Progenitor cell of endocrine pancreas (in vitro differentiated cells): Measurements from ENCODE around the gene SFXN2. TPM values are rescaled to one million over a fixed set of nuclear protein-coding genes. Genes with fewer than 3 reads are reported as not detected.
A peak's percentile ranks its signal among the peaks of the same experiment; 100 is the strongest.

Experiments
- DNase-seq: peaks from one replicate; pipeline ENCODE4 v3.0.0; 2021; ENCODE audit warnings: low spot score; ENCODE audit not compliant: unreplicated experiment
- H3K27ac Mint-ChIP-seq: 2 replicates; pipeline ENCODE4 v1.8.0; 2021; ENCODE audit warnings: mild to moderate bottlenecking, moderate library complexity, mixed read lengths
- H3K27me3 Mint-ChIP-seq: 2 replicates; pipeline ENCODE4 v1.8.0; 2021; ENCODE audit warnings: mixed read lengths
- H3K36me3 Mint-ChIP-seq: 2 replicates; pipeline ENCODE4 v1.8.0; 2022; ENCODE audit warnings: mixed read lengths; ENCODE audit not compliant: insufficient read depth
- H3K4me1 Mint-ChIP-seq: 2 replicates; pipeline ENCODE4 v1.8.0; 2021; ENCODE audit warnings: low read depth, mixed read lengths
- H3K4me3 Mint-ChIP-seq: 2 replicates; pipeline ENCODE4 v1.8.0; 2021; ENCODE audit warnings: low read depth, mild to moderate bottlenecking, moderate library complexity, mixed read lengths
- H3K9me3 Mint-ChIP-seq: 2 replicates; pipeline ENCODE4 v1.8.0; 2021; ENCODE audit warnings: low read depth, mixed read lengths
- total RNA-seq: library from RNA; stranded (reverse); gene quantifications from 2 replicates; pipeline ENCODE4 v1.2.1, GENCODE V29; 2021
- TF ChIP-seq, protein P1 (sequence below): fragments of 200-600 bp; sonication (generic); IDR thresholded peaks from one replicate; pipeline ENCODE4 v1.5.0; 2021; ENCODE audit warnings: antibody characterized with exemption, mild to moderate bottlenecking; ENCODE audit not compliant: unreplicated experiment

The SFXN2 gene
- total RNA-seq, 1 donor from 2014 or later = 33.9 TPM

DNA sequence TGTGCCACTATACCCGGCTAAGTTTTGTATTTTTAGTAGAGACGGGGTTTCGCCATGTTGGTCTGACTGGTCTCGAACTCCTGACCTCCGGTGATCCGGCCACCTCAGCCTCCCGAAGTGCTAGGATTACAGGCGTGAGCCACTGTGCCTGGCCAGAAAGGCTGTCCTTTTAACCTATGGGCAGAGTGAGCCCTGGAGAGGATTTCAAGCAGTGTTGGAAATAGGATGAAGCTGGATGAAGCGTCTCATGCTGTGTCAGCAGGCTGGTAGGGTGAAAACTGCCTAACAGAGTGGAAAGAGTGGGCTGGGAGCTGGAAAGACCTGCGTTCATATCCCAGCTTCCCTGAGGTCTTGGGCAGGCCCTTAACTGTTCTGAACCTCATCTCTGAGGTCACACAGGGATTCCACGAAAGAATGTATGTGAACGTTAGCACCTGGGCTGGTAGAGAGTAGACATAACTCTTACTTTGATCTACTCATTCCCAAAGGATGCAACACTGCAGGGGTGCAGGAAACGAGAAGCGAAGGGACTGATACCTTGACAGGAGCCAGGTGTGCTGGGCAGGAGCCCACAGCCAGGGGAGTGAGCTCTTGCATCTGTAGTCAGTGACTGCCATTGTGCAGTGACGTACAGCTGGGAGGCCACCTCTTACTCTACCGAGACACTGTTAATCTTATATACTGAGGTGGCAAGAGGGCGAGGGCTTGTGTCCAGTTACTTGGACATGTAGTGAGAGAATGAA, 63.4 kb downstream of the SFXN2 start:
- TF ChIP-seq, protein P1, sequence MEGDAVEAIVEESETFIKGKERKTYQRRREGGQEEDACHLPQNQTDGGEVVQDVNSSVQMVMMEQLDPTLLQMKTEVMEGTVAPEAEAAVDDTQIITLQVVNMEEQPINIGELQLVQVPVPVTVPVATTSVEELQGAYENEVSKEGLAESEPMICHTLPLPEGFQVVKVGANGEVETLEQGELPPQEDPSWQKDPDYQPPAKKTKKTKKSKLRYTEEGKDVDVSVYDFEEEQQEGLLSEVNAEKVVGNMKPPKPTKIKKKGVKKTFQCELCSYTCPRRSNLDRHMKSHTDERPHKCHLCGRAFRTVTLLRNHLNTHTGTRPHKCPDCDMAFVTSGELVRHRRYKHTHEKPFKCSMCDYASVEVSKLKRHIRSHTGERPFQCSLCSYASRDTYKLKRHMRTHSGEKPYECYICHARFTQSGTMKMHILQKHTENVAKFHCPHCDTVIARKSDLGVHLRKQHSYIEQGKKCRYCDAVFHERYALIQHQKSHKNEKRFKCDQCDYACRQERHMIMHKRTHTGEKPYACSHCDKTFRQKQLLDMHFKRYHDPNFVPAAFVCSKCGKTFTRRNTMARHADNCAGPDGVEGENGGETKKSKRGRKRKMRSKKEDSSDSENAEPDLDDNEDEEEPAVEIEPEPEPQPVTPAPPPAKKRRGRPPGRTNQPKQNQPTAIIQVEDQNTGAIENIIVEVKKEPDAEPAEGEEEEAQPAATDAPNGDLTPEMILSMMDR = no peak
- H3K27ac Mint-ChIP-seq = peak overlapping the region; percentile 55
- peaks cover 3% of the 10 kb centered on the region for H3K36me3 Mint-ChIP-seq
- H3K27me3 Mint-ChIP-seq = no peaks in the 10 kb centered on the region
- H3K4me1 Mint-ChIP-seq = peaks cover 60% of the 10 kb centered on the region
- peak overlapping the region; percentile 19 for H3K4me3 Mint-ChIP-seq
- H3K9me3 Mint-ChIP-seq = no peaks in the 10 kb centered on the region
- no peak for DNase-seq

DNA sequence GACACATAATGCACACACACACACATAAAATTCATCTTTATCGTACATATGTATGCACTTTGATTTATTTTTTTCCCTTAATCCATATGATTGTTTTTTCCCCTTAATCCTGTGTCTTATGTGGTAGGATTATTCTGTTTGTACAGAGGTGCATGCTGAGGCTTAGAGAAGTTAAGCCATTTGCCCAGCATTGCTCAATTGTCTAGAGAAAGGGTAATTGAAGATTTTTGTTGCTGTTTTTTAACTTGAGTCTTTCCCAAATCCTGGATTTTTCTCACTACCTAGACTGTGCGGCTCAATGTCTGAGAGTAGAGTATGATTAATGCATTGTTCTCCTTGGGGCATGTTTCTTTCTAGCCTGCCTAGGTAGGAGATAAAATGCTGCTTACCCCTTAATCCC, 64.3 kb downstream of the SFXN2 start:
- peaks cover 3% of the 10 kb centered on the region for H3K36me3 Mint-ChIP-seq
- TF ChIP-seq, protein P1 = no peak
- H3K27me3 Mint-ChIP-seq = no peaks in the 10 kb centered on the region
- DNase-seq = no peak
- H3K9me3 Mint-ChIP-seq = no peaks in the 10 kb centered on the region
- peaks cover 62% of the 10 kb centered on the region for H3K4me1 Mint-ChIP-seq
- H3K4me3 Mint-ChIP-seq = no peak overlapping the region
- H3K27ac Mint-ChIP-seq = no peak overlapping the region

DNA sequence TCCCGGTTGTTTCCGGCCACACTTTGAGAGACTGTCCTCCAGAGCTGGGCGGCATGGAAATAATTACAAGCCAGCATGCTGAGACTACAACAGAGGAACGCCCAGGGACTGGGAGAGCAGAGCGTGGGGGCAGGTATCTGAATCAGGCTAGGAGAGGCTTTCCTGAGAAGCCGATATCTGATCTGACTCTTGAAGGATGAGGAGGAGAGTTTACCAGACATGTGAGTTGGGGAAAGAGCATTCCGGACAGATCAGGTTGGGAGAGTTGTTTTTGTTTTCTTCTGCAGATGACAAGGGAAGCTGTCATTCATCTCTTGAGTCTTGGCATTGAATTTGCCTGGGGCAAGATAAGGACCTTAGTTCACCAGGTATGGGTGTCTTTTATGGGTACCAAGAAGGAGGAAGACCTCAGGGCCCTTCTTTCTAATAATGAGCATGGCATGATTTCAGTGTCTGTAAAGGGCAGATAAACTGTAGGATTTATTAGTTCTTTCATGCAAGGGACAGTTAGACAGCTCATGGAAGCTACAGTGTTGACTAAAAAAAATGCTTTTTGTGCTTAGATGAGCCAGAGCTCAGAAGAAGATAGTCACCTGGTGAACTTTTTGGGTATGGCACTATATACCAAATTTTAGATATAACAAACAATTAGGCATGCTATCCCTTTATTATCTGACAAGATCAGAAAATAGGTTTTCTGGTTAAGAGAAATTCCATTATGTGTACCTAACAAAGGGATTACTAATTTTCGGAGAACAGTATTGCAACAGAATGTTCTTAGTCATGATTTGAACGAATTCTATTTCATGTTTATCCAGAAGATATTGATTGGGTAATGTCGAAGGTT, 65.5 kb downstream of the SFXN2 start:
- no peaks in the 10 kb centered on the region for H3K27me3 Mint-ChIP-seq
- peaks cover 3% of the 10 kb centered on the region for H3K36me3 Mint-ChIP-seq
- H3K27ac Mint-ChIP-seq = no peak overlapping the region
- no peak for DNase-seq
- TF ChIP-seq, protein P1 = no peak
- H3K4me3 Mint-ChIP-seq = no peak overlapping the region
- peaks cover 53% of the 10 kb centered on the region for H3K4me1 Mint-ChIP-seq
- no peaks in the 10 kb centered on the region for H3K9me3 Mint-ChIP-seq

DNA sequence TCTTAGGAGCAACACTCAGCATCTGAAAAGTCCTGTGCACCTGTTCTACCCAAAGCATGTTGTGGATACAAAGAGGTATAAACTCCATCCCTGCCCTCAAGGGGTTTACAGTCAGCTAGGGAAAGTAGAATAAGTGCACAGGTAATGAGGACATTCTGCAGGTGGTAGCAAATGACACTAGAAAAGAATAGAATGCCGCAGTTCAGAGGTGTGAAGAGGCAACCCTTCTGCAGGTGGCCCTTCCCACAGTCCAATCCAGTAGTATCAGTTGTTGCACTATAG, 66.0 kb downstream of the SFXN2 start:
- TF ChIP-seq, protein P1 = no peak
- Mint-ChIP-seq H3K27me3 (no peaks in the 10 kb centered on the region), H3K9me3 (no peaks in the 10 kb centered on the region), H3K36me3 (peaks cover 3% of the 10 kb centered on the region), H3K4me3 (no peak overlapping the region), H3K4me1 (peaks cover 48% of the 10 kb centered on the region), H3K27ac (no peak overlapping the region)
- DNase-seq = no peak

DNA sequence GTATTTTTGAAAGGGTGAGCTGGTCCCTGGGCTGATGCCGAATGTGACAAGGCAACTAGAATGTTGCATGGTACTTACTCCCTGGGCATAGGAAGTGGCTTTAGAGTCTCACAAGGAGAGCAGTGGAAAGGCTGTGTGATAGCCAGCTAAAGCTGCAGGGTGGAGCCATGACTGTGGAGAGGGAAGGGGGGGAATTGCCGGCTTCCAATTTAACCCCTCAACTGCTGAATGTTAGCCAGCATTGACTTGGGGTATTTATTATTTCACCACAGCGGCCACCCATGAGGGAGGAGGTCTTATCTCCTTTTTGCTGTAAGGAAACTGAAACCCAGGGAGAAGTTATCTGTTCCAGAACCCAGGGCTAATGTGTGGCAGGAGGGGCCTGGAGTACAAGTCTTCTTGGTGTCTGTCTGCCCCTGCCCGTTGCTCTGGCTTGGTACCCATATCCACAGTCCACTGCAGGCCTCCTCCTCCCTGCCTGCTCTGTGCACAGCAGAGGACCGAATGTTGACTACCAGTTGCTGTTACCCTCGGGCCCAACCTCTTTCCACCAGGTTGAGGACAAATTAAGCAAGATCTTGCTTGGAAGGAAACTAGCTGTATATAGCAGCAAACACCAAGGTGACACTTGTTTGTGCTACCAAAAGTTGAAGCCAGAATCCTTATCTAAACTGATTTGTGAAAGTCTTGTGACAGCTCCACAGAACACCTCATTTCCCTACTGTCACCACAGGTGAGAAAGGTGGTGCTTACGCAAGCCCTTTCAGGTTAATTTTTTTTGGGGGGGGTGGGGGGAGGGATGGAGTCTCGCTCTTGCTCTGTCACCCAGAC, 66.9 kb downstream of the SFXN2 start:
- H3K4me1 Mint-ChIP-seq = peaks cover 40% of the 10 kb centered on the region
- H3K36me3 Mint-ChIP-seq = peaks cover 3% of the 10 kb centered on the region
- no peaks in the 10 kb centered on the region for H3K27me3 Mint-ChIP-seq
- no peak overlapping the region for H3K4me3 Mint-ChIP-seq
- peak overlapping the region; percentile 41 for H3K27ac Mint-ChIP-seq
- TF ChIP-seq, protein P1 = no peak
- no peak for DNase-seq
- no peaks in the 10 kb centered on the region for H3K9me3 Mint-ChIP-seq
